ENCODE data around the gene DNM1.
"Not testable (repeated sequence)": the region's sequence is repeated elsewhere in the genome, so short reads cannot be mapped to it uniquely, and the experiment has no call there.

The DNM1 gene

GRCh38 chr9:128226412-128226801, 23.2 kb downstream of the DNM1 start:
- no peak for DNase-seq

- DNase-seq: not testable (repeated sequence)
Measured at GRCh38 chr9:128230897-128231296, 27.7 kb downstream of the DNM1 start.

- no peak for DNase-seq
Measured at GRCh38 chr9:128231638-128232527, 28.7 kb downstream of the DNM1 start.

GRCh38 chr9:128232528-128233428, 29.6 kb downstream of the DNM1 start:
- DNase-seq: no peak

GRCh38 chr9:128233817-128234406, 30.7 kb downstream of the DNM1 start:
- no peak for DNase-seq

- no peak for DNase-seq
Measured at GRCh38 chr9:128242124-128242523, 38.9 kb downstream of the DNM1 start.

- no peak for DNase-seq
Measured at GRCh38 chr9:128242828-128243214, 39.6 kb downstream of the DNM1 start.

GRCh38 chr9:128243215-128244018, 40.2 kb downstream of the DNM1 start:
- DNase-seq: no peak

- no peak for DNase-seq
Measured at GRCh38 chr9:128244091-128244836, 41.1 kb downstream of the DNM1 start.

GRCh38 chr9:128244837-128245231, 41.7 kb downstream of the DNM1 start:
- no peak for DNase-seq

- no peak for DNase-seq
Measured at GRCh38 chr9:128245421-128246151, 42.4 kb downstream of the DNM1 start.

- DNase-seq: no peak
Measured at GRCh38 chr9:128246471-128246870, 43.3 kb downstream of the DNM1 start.

GRCh38 chr9:128247226-128247803, 44.1 kb downstream of the DNM1 start:
- no peak for DNase-seq

- no peak for DNase-seq
Measured at GRCh38 chr9:128249558-128249907, 46.4 kb downstream of the DNM1 start.

GRCh38 chr9:128249908-128250838, 47.0 kb downstream of the DNM1 start:
- peak; percentile 99 for DNase-seq

GRCh38 chr9:128250839-128251731, 47.9 kb downstream of the DNM1 start:
- DNase-seq: no peak

GRCh38 chr9:128251732-128252100, 48.5 kb downstream of the DNM1 start:
- no peak for DNase-seq

GRCh38 chr9:128252317-128253139, 49.3 kb downstream of the DNM1 start:
- DNase-seq: no peak
